Renal cortex interstitium (tissue), 11 donors: ENCODE measurements around the gene FAM228B. TPM values are rescaled to one million over a fixed set of nuclear protein-coding genes. Genes with fewer than 3 reads are reported as not detected.

Experiments used
- DNase-seq, 11 donors: peaks; one replicate each; pipeline ENCODE4 v3.0.0-alpha.2; 2013; ENCODE audit warnings: low read depth in 9 of 11, low spot score in 4 of 11; ENCODE audit errors: extremely low read depth in 1 of 11
- polyA plus RNA-seq, 3 donors: library from polyadenylated mRNA; unstranded; fragments of 120-200 nt; gene quantifications; one replicate each; pipeline ENCODE4 v1.2.1, GENCODE V29; 2013; ENCODE audit not compliant: insufficient read length in 3 of 3

FAM228B gene
- polyA plus RNA-seq, 3 donors: 23.1 to 30.8 (median 29.1) TPM

- no peak for DNase-seq
Observed at GRCh38 chr2:24214880-24215279, 91.6 kb downstream of the FAM228B start.

Other genes with a start within 250 kb of the FAM228B start
- 10 to 100 TPM; 16.6 to 21.0 (median 20.9) TPM for gene ATAD2B, start 196.3 kb upstream of the FAM228B start, polyA plus RNA-seq
- gene UBXN2A, start 183.0 kb upstream of the FAM228B start, polyA plus RNA-seq: 10 to 100 TPM; 16.1 to 22.9 (median 17.0) TPM
- 1 to 10 TPM; 2.1 to 3.9 (median 3.4) TPM for gene MFSD2B, start 113.4 kb upstream of the FAM228B start, polyA plus RNA-seq
- gene WDCP, start 76.1 kb upstream of the FAM228B start, polyA plus RNA-seq: 10 to 100 TPM; 14.5 to 15.4 (median 15.1) TPM
- gene FKBP1B, start 73.7 kb upstream of the FAM228B start, polyA plus RNA-seq: 10 to 100 TPM in 2 of 3 donors, 1 to 10 TPM in 1; 9.4 to 10.5 (median 10.4) TPM
- gene SF3B6, start 47.1 kb upstream of the FAM228B start, polyA plus RNA-seq: 100 to 1,000 TPM; 128 to 165 (median 160) TPM
- gene TP53I3, start 38.6 kb upstream of the FAM228B start, polyA plus RNA-seq: 10 to 100 TPM; 38.2 to 48.8 (median 48.2) TPM
- gene PFN4, start 135 bp upstream of the FAM228B start, polyA plus RNA-seq: 1 to 10 TPM; 1.5 to 3.5 (median 2.6) TPM
- gene FAM228A, start 51.6 kb downstream of the FAM228B start, polyA plus RNA-seq: 1 to 10 TPM in 2 of 3 donors, under 1 TPM in 1; 0.68 to 1.3 (median 1.2) TPM
- gene ITSN2, start 237.1 kb downstream of the FAM228B start, polyA plus RNA-seq: 10 to 100 TPM; 23.5 to 31.2 (median 25.1) TPM